GM23338 (cell line): ENCODE measurements around the gene SP5. TPM values are rescaled to one million over a fixed set of nuclear protein-coding genes. Genes with fewer than 3 reads are reported as not detected.

Experiments
- ATAC-seq: fragments of 200-7000 bp; cut with Tn5 transposase; 3 replicates; pipeline ENCODE4 v1.9.1; 2020
- DNase-seq: peaks from one replicate; pipeline ENCODE4 v3.0.0-alpha.2; 2015; ENCODE audit warnings: low spot score
- H2AFZ ChIP-seq: fragments of 200-600 bp; sonication (generic); 2 replicates; pipeline ENCODE4 v1.8.0; 2016; ENCODE audit warnings: antibody characterized with exemption, mild to moderate bottlenecking, moderate library complexity
- H3F3A ChIP-seq: fragments of 200-600 bp; sonication (generic); replicated peaks from 2 replicates; pipeline ENCODE4 v1.8.0; 2017; ENCODE audit warnings: antibody characterized with exemption, mixed run types, low read depth
- H3K27ac ChIP-seq: fragments of 200-600 bp; sonication (generic); 2 replicates; pipeline ENCODE4 v1.6.1; 2016; ENCODE audit warnings: low read depth
- H3K27me3 ChIP-seq: fragments of 200-600 bp; sonication (generic); 2 replicates; pipeline ENCODE4 v1.8.0; 2016; ENCODE audit warnings: mild to moderate bottlenecking, mixed run types, moderate library complexity; ENCODE audit not compliant: insufficient read depth
- H3K36me3 ChIP-seq: fragments of 200-600 bp; sonication (generic); 2 replicates; pipeline ENCODE4 v1.8.0; 2016; ENCODE audit warnings: mild to moderate bottlenecking; ENCODE audit not compliant: insufficient read depth
- H3K4me1 ChIP-seq: fragments of 200-600 bp; sonication (generic); 2 replicates; pipeline ENCODE4 v1.8.0; 2016; ENCODE audit warnings: mild to moderate bottlenecking, moderate library complexity; ENCODE audit not compliant: insufficient read depth
- H3K4me2 ChIP-seq: fragments of 200-600 bp; sonication (generic); 2 replicates; pipeline ENCODE4 v1.7.1; 2017; ENCODE audit warnings: mixed run types
- H3K4me3 ChIP-seq: fragments of 200-600 bp; sonication (generic); 2 replicates; pipeline ENCODE4 v1.6.1; 2016; ENCODE audit warnings: mixed run types
- H3K79me2 ChIP-seq: fragments of 200-600 bp; sonication (generic); replicated peaks from 2 replicates; pipeline ENCODE4 v1.8.0; 2017; ENCODE audit warnings: mild to moderate bottlenecking; ENCODE audit not compliant: insufficient read depth
- H3K9me2 ChIP-seq: fragments of 200-600 bp; sonication (generic); 2 replicates; pipeline ENCODE4 v1.8.0; 2017; ENCODE audit not compliant: insufficient read depth
- H4K20me1 ChIP-seq: fragments of 200-600 bp; sonication (generic); replicated peaks from 2 replicates; pipeline ENCODE4 v1.8.0; 2017; ENCODE audit warnings: mild to moderate bottlenecking; ENCODE audit not compliant: insufficient read depth
- H3K27ac Mint-ChIP-seq: 2 replicates; pipeline ENCODE4 v1.8.0; 2020; ENCODE audit warnings: inconsistent platforms, mild to moderate bottlenecking, moderate library complexity, mixed read lengths
- H3K27me3 Mint-ChIP-seq: 3 replicates; pipeline ENCODE4 v1.8.0; 2022; ENCODE audit warnings: low read depth, mild to moderate bottlenecking, moderate library complexity, mixed read lengths, inconsistent platforms; ENCODE audit not compliant: insufficient read depth, poor library complexity
- H3K36me3 Mint-ChIP-seq: 3 replicates; pipeline ENCODE4 v1.8.0; 2021; ENCODE audit warnings: low read depth, mild to moderate bottlenecking, inconsistent platforms, moderate library complexity, mixed read lengths
- H3K4me1 Mint-ChIP-seq: 3 replicates; pipeline ENCODE4 v1.8.0; 2020; ENCODE audit warnings: mild to moderate bottlenecking, inconsistent platforms, mixed read lengths
- H3K4me3 Mint-ChIP-seq: 3 replicates; pipeline ENCODE4 v1.8.0; 2021; ENCODE audit warnings: moderate library complexity, mild to moderate bottlenecking, inconsistent platforms, mixed read lengths
- H3K9me3 Mint-ChIP-seq: 3 replicates; pipeline ENCODE4 v1.8.0; 2020; ENCODE audit warnings: moderate library complexity, mild to moderate bottlenecking, inconsistent platforms, mixed read lengths
- CREB1 ChIP-seq: fragments of 250-450 bp; sonication (Bioruptor Pico); IDR thresholded peaks from 2 replicates; pipeline ENCODE4 v1.5.0; 2020; ENCODE audit warnings: low read depth, mild to moderate bottlenecking, moderate library complexity
- CTCF ChIP-seq, 2 experiments: fragments of 200-600 bp in 1 of 2; sonication (generic) in 1 of 2; conservative IDR thresholded peaks; 2 replicates each; pipeline versions ENCODE4 v1.5.1 to v1.6.1; 2016 to 2017; ENCODE audit warnings: antibody characterized with exemption in 2 of 2, low read depth in 2 of 2, mild to moderate bottlenecking in 2 of 2, moderate library complexity in 1 of 2
- EZH2 ChIP-seq: fragments of 200-600 bp; sonication (generic); IDR thresholded peaks from one replicate; pipeline ENCODE4 v1.8.0; 2017; ENCODE audit warnings: antibody characterized with exemption, mild to moderate bottlenecking, low read depth; ENCODE audit not compliant: unreplicated experiment
- JUNB ChIP-seq: IDR thresholded peaks from one replicate; pipeline ENCODE4 v1.6.1; 2016; ENCODE audit warnings: antibody characterized with exemption; ENCODE audit not compliant: unreplicated experiment
- POLR2AphosphoS5 ChIP-seq: IDR thresholded peaks from 2 replicates; pipeline ENCODE4 v1.6.1; 2016; ENCODE audit warnings: antibody characterized with exemption, low read depth
- REST ChIP-seq: IDR thresholded peaks from one replicate; pipeline ENCODE4 v1.6.1; 2018; ENCODE audit warnings: antibody characterized with exemption; ENCODE audit not compliant: unreplicated experiment
- STAT1 ChIP-seq: IDR thresholded peaks from one replicate; pipeline ENCODE4 v1.6.1; 2016; ENCODE audit warnings: antibody characterized with exemption; ENCODE audit not compliant: unreplicated experiment
- ZNF462 ChIP-seq: fragments of 250-450 bp; sonication (Bioruptor Pico); IDR thresholded peaks from 2 replicates; pipeline ENCODE4 v1.5.0; 2020; ENCODE audit warnings: mild to moderate bottlenecking, moderate library complexity
- polyA plus RNA-seq: library from polyadenylated mRNA; unstranded; fragments of >200 nt; fragmentation: Nextera tagmentation; extraction: Ambion mirVana; gene quantifications from 2 replicates; pipeline ENCODE4 v1.2.1, GENCODE V29; 2016
- total RNA-seq: library from RNA; depleted of rRNA; stranded (reverse); fragments of >200 nt; shearing (Covaris generic); gene quantifications from 2 replicates; pipeline ENCODE4 v1.2.3, GENCODE V29; 2014

Gene SP5
- total and polyA plus RNA-seq, 2 experiments from 2014 or later: 0.21 to 0.32 TPM

GRCh38 chr2:170681311-170681710 is 33.8 kb upstream of the SP5 start (continued):
- TF ChIP-seq REST (no peak), CTCF (conservative IDR thresholded peaks at IDR 0.05; ENCODE audit: low read depth in 2 of 2) (no peak), CREB1 (CRISPR knock-in tag) (no peak), STAT1 (no peak), EZH2 (no peak), JUNB (no peak)

GRCh38 chr2:170685591-170685990 is 29.5 kb upstream of the SP5 start:
- H3K9me2 ChIP-seq: no peaks in the 10 kb centered on the region
- Mint-ChIP-seq H3K9me3 (no peaks in the 10 kb centered on the region), H3K27ac (no peak overlapping the region), H3K27me3 (peaks cover 6% of the 10 kb centered on the region), H3K4me3 (no peak overlapping the region), H3K36me3 (no peaks in the 10 kb centered on the region), H3K4me1 (peaks cover 32% of the 10 kb centered on the region)
- no peak for TF ChIP-seq POLR2AphosphoS5
- TF ChIP-seq ZNF462: peak; percentile 54
- H3K79me2 ChIP-seq: no peaks in the 10 kb centered on the region
- ATAC-seq: peak; percentile 96
- no peak overlapping the region for H3K4me3 ChIP-seq
- DNase-seq: peak; percentile 52
- H3K36me3 ChIP-seq: no peaks in the 10 kb centered on the region
- no peaks in the 10 kb centered on the region for H3K27me3 ChIP-seq
- no peak overlapping the region for H3K27ac ChIP-seq
- peaks cover 10% of the 10 kb centered on the region for H3K4me1 ChIP-seq
- H3F3A ChIP-seq: no peaks in the 10 kb centered on the region
- no peaks in the 10 kb centered on the region for H4K20me1 ChIP-seq
- H2AFZ ChIP-seq: peak overlapping the region; percentile 40; the same call in 1 of the 2 replicates
- H3K4me2 ChIP-seq: no peak overlapping the region
